PFSK-1 (cell line): ENCODE results near the gene INSR.

Experiments
- POLR2AphosphoS5 ChIP-seq: IDR thresholded peaks from 2 replicates; pipeline ENCODE4 v1.6.1; 2012; ENCODE audit warnings: low read depth, mild to moderate bottlenecking, control low read depth, low read length, moderate library complexity
- REST ChIP-seq, 2 experiments: IDR thresholded peaks; 2 replicates each; pipeline versions ENCODE4 v1.6.1 to v1.8.0; 2011 to 2012; ENCODE audit warnings: low read depth in 2 of 2, low read length in 2 of 2, control low read depth in 1 of 2, inconsistent platforms in 1 of 2, mild to moderate bottlenecking in 1 of 2, moderate library complexity in 1 of 2; ENCODE audit not compliant: insufficient read depth in 1 of 2

- no peak for TF ChIP-seq REST (IDR thresholded peaks at IDR 0.05; ENCODE audit: insufficient read depth in 1 of 2, low read depth in 2 of 2, low read length in 2 of 2)
- TF ChIP-seq POLR2AphosphoS5: no peak
Observed at GRCh38 chr19:7138402-7138801, 155.8 kb downstream of the INSR start.
